ENCODE data around the gene LDLRAP1. TPM values are rescaled to one million over a fixed set of nuclear protein-coding genes. Genes with fewer than 3 reads are reported as not detected.

LDLRAP1 gene
- total and polyA plus RNA-seq, 2 experiments from 2014 or later, result 9.6 to 22.7 TPM

DNA sequence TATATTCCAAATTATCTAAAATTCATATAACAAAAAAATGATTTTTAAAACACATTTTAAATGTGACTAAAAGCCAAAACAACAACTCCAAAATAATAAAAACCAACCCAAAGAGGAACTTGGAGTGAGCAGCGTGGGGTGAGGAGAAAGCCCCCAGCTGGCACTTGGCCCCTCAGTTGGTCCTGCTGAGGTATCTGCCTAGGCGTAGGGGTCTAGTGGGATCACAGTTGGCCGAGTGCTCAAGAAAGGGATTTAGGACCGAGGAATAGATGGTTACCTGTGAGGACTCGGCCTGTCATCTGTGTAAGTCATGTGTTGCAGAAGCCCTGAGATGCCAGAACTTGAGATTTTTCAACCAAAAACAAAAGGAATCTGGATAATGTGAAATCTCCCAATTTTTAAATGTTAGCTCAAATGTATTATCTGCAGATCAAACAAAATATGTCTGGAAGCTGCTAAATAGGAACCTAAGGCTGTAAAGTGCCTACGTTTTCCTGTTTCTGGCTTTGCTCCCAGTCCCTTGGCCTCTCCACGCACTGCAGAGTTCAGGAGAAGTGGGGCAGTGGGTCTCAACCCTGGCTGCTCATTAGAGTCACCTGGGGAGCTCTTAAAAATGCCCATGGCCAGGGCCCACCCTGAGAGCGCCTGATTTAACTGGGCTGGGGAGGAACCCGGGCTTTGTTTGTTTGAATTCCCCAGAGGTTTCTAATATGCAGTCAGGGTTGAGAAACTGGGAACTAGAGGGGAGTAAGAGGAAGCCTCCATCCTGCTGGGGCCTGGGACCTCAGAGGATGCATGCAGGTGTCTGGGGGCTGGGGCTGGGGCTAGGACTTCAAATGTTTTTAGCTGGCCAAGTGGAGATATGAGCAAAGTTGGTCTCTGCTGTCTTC lies 38.5 kb upstream of the LDLRAP1 start:
- H3K4me2 ChIP-seq, result peak overlapping the region; percentile 79
- peaks cover 45% of the 10 kb centered on the region for H3K4me1 Mint-ChIP-seq
- peaks cover 34% of the 10 kb centered on the region for H3K4me1 ChIP-seq (ENCODE audit: insufficient read depth)
- no peak for ATAC-seq
- H3K27me3 ChIP-seq (ENCODE audit: insufficient read depth), result no peaks in the 10 kb centered on the region
- no peak overlapping the region for H3K4me3 ChIP-seq
- no peaks in the 10 kb centered on the region; the same call in 1 of the 2 replicates for H3F3A ChIP-seq (replicated peaks; ENCODE audit: low read depth)
- peaks cover 24% of the 10 kb centered on the region for H3K27me3 Mint-ChIP-seq (ENCODE audit: insufficient read depth, low read depth, poor library complexity)
- no peak for DNase-seq (ENCODE audit: low spot score)
- peak overlapping the region; percentile 66; the same call in 1 of the 2 replicates for H2AFZ ChIP-seq
- H3K9me2 ChIP-seq (ENCODE audit: insufficient read depth), result no peaks in the 10 kb centered on the region
- H3K9me3 Mint-ChIP-seq, result peaks cover 3% of the 10 kb centered on the region; the same call in 2 of the 3 replicates
- TF ChIP-seq EZH2phosphoT487 (IDR thresholded peaks at IDR 0.05; ENCODE audit: unreplicated experiment), result no peak
- TF ChIP-seq POLR2AphosphoS5 (IDR thresholded peaks at IDR 0.05; ENCODE audit: low read depth), result no peak
- TF ChIP-seq, protein P1, sequence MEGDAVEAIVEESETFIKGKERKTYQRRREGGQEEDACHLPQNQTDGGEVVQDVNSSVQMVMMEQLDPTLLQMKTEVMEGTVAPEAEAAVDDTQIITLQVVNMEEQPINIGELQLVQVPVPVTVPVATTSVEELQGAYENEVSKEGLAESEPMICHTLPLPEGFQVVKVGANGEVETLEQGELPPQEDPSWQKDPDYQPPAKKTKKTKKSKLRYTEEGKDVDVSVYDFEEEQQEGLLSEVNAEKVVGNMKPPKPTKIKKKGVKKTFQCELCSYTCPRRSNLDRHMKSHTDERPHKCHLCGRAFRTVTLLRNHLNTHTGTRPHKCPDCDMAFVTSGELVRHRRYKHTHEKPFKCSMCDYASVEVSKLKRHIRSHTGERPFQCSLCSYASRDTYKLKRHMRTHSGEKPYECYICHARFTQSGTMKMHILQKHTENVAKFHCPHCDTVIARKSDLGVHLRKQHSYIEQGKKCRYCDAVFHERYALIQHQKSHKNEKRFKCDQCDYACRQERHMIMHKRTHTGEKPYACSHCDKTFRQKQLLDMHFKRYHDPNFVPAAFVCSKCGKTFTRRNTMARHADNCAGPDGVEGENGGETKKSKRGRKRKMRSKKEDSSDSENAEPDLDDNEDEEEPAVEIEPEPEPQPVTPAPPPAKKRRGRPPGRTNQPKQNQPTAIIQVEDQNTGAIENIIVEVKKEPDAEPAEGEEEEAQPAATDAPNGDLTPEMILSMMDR (conservative IDR thresholded peaks at IDR 0.05; ENCODE audit: low read depth in 2 of 2), result no peak
- TF ChIP-seq ZNF114 (CRISPR knock-in tag; IDR thresholded peaks at IDR 0.05), result no peak
- TF ChIP-seq EZH2 (IDR thresholded peaks at IDR 0.05; ENCODE audit: low read depth, unreplicated experiment), result no peak
- TF ChIP-seq CREB1 (CRISPR knock-in tag; IDR thresholded peaks at IDR 0.05; ENCODE audit: low read depth), result no peak
- no peak for TF ChIP-seq JUNB (IDR thresholded peaks at IDR 0.05; ENCODE audit: unreplicated experiment)
- no peak for TF ChIP-seq STAT1 (IDR thresholded peaks at IDR 0.05; ENCODE audit: unreplicated experiment)
- no peak for TF ChIP-seq NANOG (IDR thresholded peaks at IDR 0.05; ENCODE audit: borderline replicate concordance)
- TF ChIP-seq, protein P2, sequence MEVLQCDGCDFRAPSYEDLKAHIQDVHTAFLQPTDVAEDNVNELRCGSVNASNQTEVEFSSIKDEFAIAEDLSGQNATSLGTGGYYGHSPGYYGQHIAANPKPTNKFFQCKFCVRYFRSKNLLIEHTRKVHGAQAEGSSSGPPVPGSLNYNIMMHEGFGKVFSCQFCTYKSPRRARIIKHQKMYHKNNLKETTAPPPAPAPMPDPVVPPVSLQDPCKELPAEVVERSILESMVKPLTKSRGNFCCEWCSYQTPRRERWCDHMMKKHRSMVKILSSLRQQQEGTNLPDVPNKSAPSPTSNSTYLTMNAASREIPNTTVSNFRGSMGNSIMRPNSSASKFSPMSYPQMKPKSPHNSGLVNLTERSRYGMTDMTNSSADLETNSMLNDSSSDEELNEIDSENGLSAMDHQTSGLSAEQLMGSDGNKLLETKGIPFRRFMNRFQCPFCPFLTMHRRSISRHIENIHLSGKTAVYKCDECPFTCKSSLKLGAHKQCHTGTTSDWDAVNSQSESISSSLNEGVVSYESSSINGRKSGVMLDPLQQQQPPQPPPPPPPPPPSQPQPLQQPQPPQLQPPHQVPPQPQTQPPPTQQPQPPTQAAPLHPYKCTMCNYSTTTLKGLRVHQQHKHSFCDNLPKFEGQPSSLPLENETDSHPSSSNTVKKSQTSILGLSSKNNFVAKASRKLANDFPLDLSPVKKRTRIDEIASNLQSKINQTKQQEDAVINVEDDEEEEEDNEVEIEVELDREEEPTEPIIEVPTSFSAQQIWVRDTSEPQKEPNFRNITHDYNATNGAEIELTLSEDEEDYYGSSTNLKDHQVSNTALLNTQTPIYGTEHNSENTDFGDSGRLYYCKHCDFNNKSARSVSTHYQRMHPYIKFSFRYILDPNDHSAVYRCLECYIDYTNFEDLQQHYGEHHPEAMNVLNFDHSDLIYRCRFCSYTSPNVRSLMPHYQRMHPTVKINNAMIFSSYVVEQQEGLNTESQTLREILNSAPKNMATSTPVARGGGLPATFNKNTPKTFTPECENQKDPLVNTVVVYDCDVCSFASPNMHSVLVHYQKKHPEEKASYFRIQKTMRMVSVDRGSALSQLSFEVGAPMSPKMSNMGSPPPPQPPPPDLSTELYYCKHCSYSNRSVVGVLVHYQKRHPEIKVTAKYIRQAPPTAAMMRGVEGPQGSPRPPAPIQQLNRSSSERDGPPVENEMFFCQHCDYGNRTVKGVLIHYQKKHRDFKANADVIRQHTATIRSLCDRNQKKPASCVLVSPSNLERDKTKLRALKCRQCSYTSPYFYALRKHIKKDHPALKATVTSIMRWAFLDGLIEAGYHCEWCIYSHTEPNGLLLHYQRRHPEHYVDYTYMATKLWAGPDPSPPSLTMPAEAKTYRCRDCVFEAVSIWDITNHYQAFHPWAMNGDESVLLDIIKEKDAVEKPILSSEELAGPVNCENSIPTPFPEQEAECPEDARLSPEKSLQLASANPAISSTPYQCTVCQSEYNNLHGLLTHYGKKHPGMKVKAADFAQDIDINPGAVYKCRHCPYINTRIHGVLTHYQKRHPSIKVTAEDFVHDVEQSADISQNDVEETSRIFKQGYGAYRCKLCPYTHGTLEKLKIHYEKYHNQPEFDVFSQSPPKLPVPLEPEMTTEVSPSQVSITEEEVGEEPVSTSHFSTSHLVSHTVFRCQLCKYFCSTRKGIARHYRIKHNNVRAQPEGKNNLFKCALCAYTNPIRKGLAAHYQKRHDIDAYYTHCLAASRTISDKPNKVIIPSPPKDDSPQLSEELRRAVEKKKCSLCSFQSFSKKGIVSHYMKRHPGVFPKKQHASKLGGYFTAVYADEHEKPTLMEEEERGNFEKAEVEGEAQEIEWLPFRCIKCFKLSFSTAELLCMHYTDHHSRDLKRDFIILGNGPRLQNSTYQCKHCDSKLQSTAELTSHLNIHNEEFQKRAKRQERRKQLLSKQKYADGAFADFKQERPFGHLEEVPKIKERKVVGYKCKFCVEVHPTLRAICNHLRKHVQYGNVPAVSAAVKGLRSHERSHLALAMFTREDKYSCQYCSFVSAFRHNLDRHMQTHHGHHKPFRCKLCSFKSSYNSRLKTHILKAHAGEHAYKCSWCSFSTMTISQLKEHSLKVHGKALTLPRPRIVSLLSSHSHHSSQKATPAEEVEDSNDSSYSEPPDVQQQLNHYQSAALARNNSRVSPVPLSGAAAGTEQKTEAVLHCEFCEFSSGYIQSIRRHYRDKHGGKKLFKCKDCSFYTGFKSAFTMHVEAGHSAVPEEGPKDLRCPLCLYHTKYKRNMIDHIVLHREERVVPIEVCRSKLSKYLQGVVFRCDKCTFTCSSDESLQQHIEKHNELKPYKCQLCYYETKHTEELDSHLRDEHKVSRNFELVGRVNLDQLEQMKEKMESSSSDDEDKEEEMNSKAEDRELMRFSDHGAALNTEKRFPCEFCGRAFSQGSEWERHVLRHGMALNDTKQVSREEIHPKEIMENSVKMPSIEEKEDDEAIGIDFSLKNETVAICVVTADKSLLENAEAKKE (CRISPR knock-in tag; IDR thresholded peaks at IDR 0.05), result no peak
- no peak for TF ChIP-seq REST (IDR thresholded peaks at IDR 0.05; ENCODE audit: unreplicated experiment)
- no peak for TF ChIP-seq ETS1 (IDR thresholded peaks at IDR 0.05)
- TF ChIP-seq ZNF331 (CRISPR knock-in tag; IDR thresholded peaks at IDR 0.05; ENCODE audit: low read depth), result no peak
- H3K4me3 Mint-ChIP-seq, result no peak overlapping the region
- H3K27ac Mint-ChIP-seq, result no peak overlapping the region
- H3K79me2 ChIP-seq (replicated peaks; ENCODE audit: insufficient read depth), result no peaks in the 10 kb centered on the region
- no peaks in the 10 kb centered on the region for H4K20me1 ChIP-seq (replicated peaks; ENCODE audit: insufficient read depth)
- peak overlapping the region; percentile 70; the same call in 1 of the 2 replicates for H3K27ac ChIP-seq (ENCODE audit: low read depth)
- H3K36me3 ChIP-seq (ENCODE audit: insufficient read depth), result no peaks in the 10 kb centered on the region
- no peaks in the 10 kb centered on the region; the same call in 2 of the 3 replicates for H3K36me3 Mint-ChIP-seq (ENCODE audit: low read depth)

Measured in GM23338 (cell line).